HEK293 (cell line): ENCODE results near the gene MYL3.

Experiments
- KLF1 ChIP-seq: fragments of 450-650 bp; formaldehyde crosslinking; IDR thresholded peaks from 2 replicates; pipeline ENCODE4 v1.5.1; 2016; ENCODE audit warnings: missing biosample characterization, missing genetic modification characterization
- PATZ1 ChIP-seq: fragments of 450-650 bp; formaldehyde crosslinking; IDR thresholded peaks from 2 replicates; pipeline ENCODE4 v1.5.1; 2016; ENCODE audit warnings: missing biosample characterization, missing genetic modification characterization
- REST ChIP-seq: fragments of 450-650 bp; formaldehyde crosslinking; IDR thresholded peaks from 2 replicates; pipeline ENCODE4 v1.5.1; 2016; ENCODE audit warnings: missing biosample characterization, missing genetic modification characterization
- ZBTB49 ChIP-seq: fragments of 450-650 bp; formaldehyde crosslinking; IDR thresholded peaks from 2 replicates; pipeline ENCODE4 v1.5.1; 2016; ENCODE audit warnings: missing biosample characterization, missing genetic modification characterization, low read depth
- ZNF175 ChIP-seq: fragments of 450-650 bp; formaldehyde crosslinking; IDR thresholded peaks from 2 replicates; pipeline ENCODE4 v1.5.1; 2016; ENCODE audit warnings: missing biosample characterization, missing genetic modification characterization
- ZNF214 ChIP-seq: fragments of 450-650 bp; formaldehyde crosslinking; IDR thresholded peaks from 2 replicates; pipeline ENCODE4 v1.5.1; 2017; ENCODE audit warnings: missing biosample characterization, mild to moderate bottlenecking, missing genetic modification characterization, borderline replicate concordance
- ZNF23 ChIP-seq: fragments of 450-650 bp; formaldehyde crosslinking; IDR thresholded peaks from 2 replicates; pipeline ENCODE4 v1.5.1; 2016; ENCODE audit warnings: missing biosample characterization, missing genetic modification characterization, borderline replicate concordance
- ZNF510 ChIP-seq: fragments of 450-650 bp; formaldehyde crosslinking; IDR thresholded peaks from 2 replicates; pipeline ENCODE4 v1.5.1; 2018; ENCODE audit warnings: mild to moderate bottlenecking, missing genetic modification characterization, missing biosample characterization; ENCODE audit not compliant: insufficient replicate concordance
- ZNF513 ChIP-seq: fragments of 450-650 bp; IDR thresholded peaks from 2 replicates; pipeline ENCODE4 v1.5.1; 2018; ENCODE audit warnings: missing biosample characterization, missing genetic modification characterization
- ZNF792 ChIP-seq: fragments of 450-650 bp; formaldehyde crosslinking; IDR thresholded peaks from 2 replicates; pipeline ENCODE4 v1.5.1; 2016; ENCODE audit warnings: missing biosample characterization, missing genetic modification characterization
- TF ChIP-seq, protein P1 (sequence below): fragments of 450-650 bp; formaldehyde crosslinking; IDR thresholded peaks from 2 replicates; pipeline ENCODE4 v1.5.1; 2016; ENCODE audit warnings: missing biosample characterization, missing genetic modification characterization

- TF ChIP-seq ZNF513 (tag by site-specific recombination) (no peak), REST (tag by site-specific recombination) (no peak), ZBTB49 (tag by site-specific recombination) (no peak), ZNF510 (tag by site-specific recombination) (no peak), ZNF214 (no peak), ZNF175 (tag by site-specific recombination) (no peak), KLF1 (no peak), ZNF792 (tag by site-specific recombination) (no peak), PATZ1 (tag by site-specific recombination) (no peak), ZNF23 (tag by site-specific recombination) (no peak)
- TF ChIP-seq, protein P1, sequence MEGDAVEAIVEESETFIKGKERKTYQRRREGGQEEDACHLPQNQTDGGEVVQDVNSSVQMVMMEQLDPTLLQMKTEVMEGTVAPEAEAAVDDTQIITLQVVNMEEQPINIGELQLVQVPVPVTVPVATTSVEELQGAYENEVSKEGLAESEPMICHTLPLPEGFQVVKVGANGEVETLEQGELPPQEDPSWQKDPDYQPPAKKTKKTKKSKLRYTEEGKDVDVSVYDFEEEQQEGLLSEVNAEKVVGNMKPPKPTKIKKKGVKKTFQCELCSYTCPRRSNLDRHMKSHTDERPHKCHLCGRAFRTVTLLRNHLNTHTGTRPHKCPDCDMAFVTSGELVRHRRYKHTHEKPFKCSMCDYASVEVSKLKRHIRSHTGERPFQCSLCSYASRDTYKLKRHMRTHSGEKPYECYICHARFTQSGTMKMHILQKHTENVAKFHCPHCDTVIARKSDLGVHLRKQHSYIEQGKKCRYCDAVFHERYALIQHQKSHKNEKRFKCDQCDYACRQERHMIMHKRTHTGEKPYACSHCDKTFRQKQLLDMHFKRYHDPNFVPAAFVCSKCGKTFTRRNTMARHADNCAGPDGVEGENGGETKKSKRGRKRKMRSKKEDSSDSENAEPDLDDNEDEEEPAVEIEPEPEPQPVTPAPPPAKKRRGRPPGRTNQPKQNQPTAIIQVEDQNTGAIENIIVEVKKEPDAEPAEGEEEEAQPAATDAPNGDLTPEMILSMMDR (tag by site-specific recombination): no peak
Observed at GRCh38 chr3:46907960-46908293, 44.7 kb upstream of the MYL3 start.
